ENCODE measurements around the gene VAMP2. TPM values are rescaled to one million over a fixed set of nuclear protein-coding genes. Genes with fewer than 3 reads are reported as not detected.
A peak's percentile ranks its signal among the peaks of the same experiment; 100 is the strongest.

The VAMP2 gene
- total RNA-seq, 2 experiments from 2014 or later = 30.0 to 33.7 TPM

DNA sequence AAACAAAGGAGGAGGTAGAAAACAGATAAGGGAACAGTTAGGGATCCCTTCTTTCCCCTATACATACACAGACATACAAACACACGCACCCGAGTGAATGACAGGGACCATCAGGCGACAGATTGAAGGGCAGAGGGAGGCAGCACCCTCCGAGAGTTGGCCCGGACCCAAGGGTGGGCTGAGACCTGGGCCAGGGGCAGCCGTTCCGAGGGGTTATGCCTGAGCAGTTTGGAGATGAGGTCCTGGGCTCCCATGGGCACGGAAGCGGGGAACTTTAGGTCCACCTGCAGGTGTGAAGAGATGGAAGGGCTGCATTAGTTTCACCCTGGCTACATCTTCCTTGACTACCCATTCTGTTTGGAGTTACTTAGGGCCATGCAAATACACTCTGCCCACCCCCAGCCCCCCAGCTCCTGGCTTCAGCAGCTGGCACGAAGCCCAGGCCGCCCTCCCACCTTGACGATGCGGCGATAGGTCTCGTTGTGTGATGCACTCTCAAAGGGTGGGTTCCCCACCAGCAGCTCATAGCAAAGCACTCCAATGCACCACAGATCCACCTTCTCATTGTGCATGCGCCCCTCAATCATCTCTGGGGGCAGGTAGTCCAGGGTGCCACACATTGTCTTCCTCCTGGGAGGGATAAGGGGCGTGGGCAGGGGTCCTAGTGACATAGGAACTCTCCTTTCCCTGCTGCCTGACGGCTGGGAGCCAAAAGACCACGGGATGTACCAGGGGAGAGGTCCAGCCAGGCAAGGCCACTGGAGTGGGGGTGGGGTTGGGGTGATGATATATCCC lies 42.2 kb upstream of the VAMP2 start:
- Mint-ChIP-seq H3K27ac (no peak overlapping the region), H3K4me3 (no peak overlapping the region)
- CTCF ChIA-PET = interaction anchor here (0.7 kb wide), 1 partner anchor 13 kb away, joined by 3 read pairs; no protein-coding TSS in a partner anchor

GRCh38 chr17:8192070-8192815 lies 29.5 kb upstream of the VAMP2 start:
- intact Hi-C loops (cut with micrococcal nuclease) = no loop called here
- ATAC-seq (peak; percentile 36), DNase-seq (peak; percentile 77)
- CTCF ChIA-PET = interaction anchor here (0.6 to 4.6 kb wide), 6 partner anchors 8 to 109 kb away, joined by 3 to 28 read pairs (median 4); no protein-coding TSS in a partner anchor
- POLR2A ChIA-PET = interaction anchor here (1.3 to 12.1 kb wide), 6 partner anchors 14 to 56 kb away, joined by 5 to 273 read pairs (median 75); partner anchors contain the start of genes AURKB, CTC1 and TMEM107
- Mint-ChIP-seq H3K27me3 (no peaks in the 10 kb centered on the region), H3K36me3 (ENCODE audit: low read depth) (no peaks in the 10 kb centered on the region), H3K4me1 (ENCODE audit: low read depth) (peaks cover 18% of the 10 kb centered on the region), H3K27ac (no peak overlapping the region), H3K9me3 (no peaks in the 10 kb centered on the region), H3K4me3 (no peak overlapping the region)
- TF ChIP-seq, protein P1, sequence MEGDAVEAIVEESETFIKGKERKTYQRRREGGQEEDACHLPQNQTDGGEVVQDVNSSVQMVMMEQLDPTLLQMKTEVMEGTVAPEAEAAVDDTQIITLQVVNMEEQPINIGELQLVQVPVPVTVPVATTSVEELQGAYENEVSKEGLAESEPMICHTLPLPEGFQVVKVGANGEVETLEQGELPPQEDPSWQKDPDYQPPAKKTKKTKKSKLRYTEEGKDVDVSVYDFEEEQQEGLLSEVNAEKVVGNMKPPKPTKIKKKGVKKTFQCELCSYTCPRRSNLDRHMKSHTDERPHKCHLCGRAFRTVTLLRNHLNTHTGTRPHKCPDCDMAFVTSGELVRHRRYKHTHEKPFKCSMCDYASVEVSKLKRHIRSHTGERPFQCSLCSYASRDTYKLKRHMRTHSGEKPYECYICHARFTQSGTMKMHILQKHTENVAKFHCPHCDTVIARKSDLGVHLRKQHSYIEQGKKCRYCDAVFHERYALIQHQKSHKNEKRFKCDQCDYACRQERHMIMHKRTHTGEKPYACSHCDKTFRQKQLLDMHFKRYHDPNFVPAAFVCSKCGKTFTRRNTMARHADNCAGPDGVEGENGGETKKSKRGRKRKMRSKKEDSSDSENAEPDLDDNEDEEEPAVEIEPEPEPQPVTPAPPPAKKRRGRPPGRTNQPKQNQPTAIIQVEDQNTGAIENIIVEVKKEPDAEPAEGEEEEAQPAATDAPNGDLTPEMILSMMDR (IDR thresholded peaks at IDR 0.05) = no peak

More for the DNA sequence above, 42.2 kb upstream of the VAMP2 start:
- Mint-ChIP-seq H3K36me3 (ENCODE audit: low read depth) (peaks cover 60% of the 10 kb centered on the region), H3K4me1 (ENCODE audit: low read depth) (peaks cover 16% of the 10 kb centered on the region), H3K9me3 (no peaks in the 10 kb centered on the region), H3K27me3 (no peaks in the 10 kb centered on the region)
- DNase-seq = no peak
- POLR2A ChIA-PET = interaction anchor here (0.6 to 16.5 kb wide), 10 partner anchors 8 to 49 kb away, joined by 3 to 186 read pairs (median 4); partner anchors contain the start of genes BORCS6, CTC1 and PFAS
- TF ChIP-seq, protein P1 (IDR thresholded peaks at IDR 0.05) = no peak
- ATAC-seq = no peak
- intact Hi-C loops (cut with micrococcal nuclease) = no loop called here

- H3K4me3 Mint-ChIP-seq = no peak overlapping the region
- intact Hi-C loops (cut with micrococcal nuclease) = loop anchor here (1.0 kb wide), 1 partner anchor 9 kb away; no protein-coding TSS in a partner anchor
- H3K9me3 Mint-ChIP-seq = no peaks in the 10 kb centered on the region
- POLR2A ChIA-PET = interaction anchor here (1.4 to 12.1 kb wide), 6 partner anchors 15 to 68 kb away, joined by 3 to 273 read pairs (median 78); partner anchors contain the start of genes AURKB, TMEM107 and VAMP2
- peak overlapping the region; percentile 90 for H3K27ac Mint-ChIP-seq
- DNase-seq (no peak), ATAC-seq (no peak)
- no peaks in the 10 kb centered on the region for H3K27me3 Mint-ChIP-seq
- TF ChIP-seq, protein P1 (IDR thresholded peaks at IDR 0.05) = no peak
- H3K4me1 Mint-ChIP-seq (ENCODE audit: low read depth) = peaks cover 10% of the 10 kb centered on the region
- no peaks in the 10 kb centered on the region for H3K36me3 Mint-ChIP-seq (ENCODE audit: low read depth)
- CTCF ChIA-PET = interaction anchor here (0.8 to 6.6 kb wide), 8 partner anchors 9 to 97 kb away, joined by 3 to 31 read pairs (median 8); partner anchors contain the start of genes ALOXE3, CTC1 and PFAS
These were observed 27.8 kb upstream of the VAMP2 start for GRCh38 chr17:8190506-8190905.

GRCh38 chr17:8189711-8190477 lies 27.1 kb upstream of the VAMP2 start, which contains the start of gene BORCS6:
TSS of gene BORCS6 (minus strand) at chr17:8190180. CDS start at chr17:8190140, 40 bp downstream.
- no peaks in the 10 kb centered on the region for H3K9me3 Mint-ChIP-seq
- intact Hi-C loops (cut with micrococcal nuclease) = loop anchor here (1.0 kb wide), 1 partner anchor 9 kb away; no protein-coding TSS in a partner anchor
- no peaks in the 10 kb centered on the region for H3K36me3 Mint-ChIP-seq (ENCODE audit: low read depth)
- ChIA-PET CTCF (interaction anchor here (0.8 to 6.6 kb wide), 9 partner anchors 10 to 111 kb away, joined by 3 to 50 read pairs (median 11); partner anchors contain the start of genes ALOXE3, CTC1 and PFAS), POLR2A (interaction anchor here (0.5 to 12.1 kb wide), 12 partner anchors 15 to 111 kb away, joined by 3 to 273 read pairs (median 6); partner anchors contain the start of genes AURKB, CTC1, TMEM107 and VAMP2)
- TF ChIP-seq, protein P1 (IDR thresholded peaks at IDR 0.05) = no peak
- peak within 1 kb of the TSS; percentile 90 for H3K27ac Mint-ChIP-seq
- peak; percentile 98 for DNase-seq
- peak; percentile 67 for ATAC-seq
- H3K27me3 Mint-ChIP-seq = no peaks in the 10 kb centered on the region
- H3K4me1 Mint-ChIP-seq (ENCODE audit: low read depth) = peaks cover 10% of the 10 kb centered on the region
- no peak within 1 kb of the TSS for H3K4me3 Mint-ChIP-seq

All from activated CD8-positive, alpha-beta T cell treated with anti-CD3 and anti-CD28 coated beads for 36 hours (primary cell).